Measurements from ENCODE around the gene FLOT2.

GRCh38 chr17:28854457-28855335, 42.8 kb downstream of the FLOT2 start, which contains the start of gene ERAL1:
- no peak for TF ChIP-seq EZH2 (IDR thresholded peaks at IDR 0.05)
- TF ChIP-seq POLR2AphosphoS5 (IDR thresholded peaks at IDR 0.05; ENCODE audit: borderline replicate concordance, low read depth, low read length), result peak; percentile 91; the same call in 1 of the 2 replicates
